ENCODE results near the gene TXNDC16. TPM values are rescaled to one million over a fixed set of nuclear protein-coding genes. Genes with fewer than 3 reads are reported as not detected.

TXNDC16 gene
- total RNA-seq, 4 donors from 2014 or later = 7.4 to 18.7 (median 16.0) TPM

DNA sequence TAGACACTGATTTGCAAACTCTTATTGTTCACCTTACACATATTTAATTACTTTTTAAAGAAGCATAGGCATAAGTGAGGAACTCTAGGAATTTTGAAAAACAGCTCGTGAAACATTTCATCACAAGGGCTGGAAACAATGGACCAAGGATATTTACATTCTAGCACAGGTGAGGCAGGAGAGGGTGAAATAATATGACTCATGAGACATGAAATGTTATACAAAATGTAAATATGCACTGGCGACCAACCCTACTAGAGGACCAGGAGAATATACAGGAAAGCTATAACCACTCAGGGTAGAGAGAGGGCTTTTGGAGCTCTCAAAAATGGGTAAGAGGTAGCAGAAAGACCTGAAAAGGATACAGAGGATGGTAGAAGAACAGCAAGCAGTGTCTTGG, 122.9 kb downstream of the TXNDC16 start:
- Histone ChIP-seq H3K27ac (no peak overlapping the region), H3K9me3 (no peaks in the 10 kb centered on the region), H3K36me3 (peaks cover 0 to 28% of the 10 kb centered on the region in 2 donors), H3K4me3 (no peak overlapping the region), H3K4me1 (no peaks in the 10 kb centered on the region), H3K27me3 (no peaks in the 10 kb centered on the region)
- WGBS, 2 donors (ENCODE audit: low coverage in 1 of 2) = 100% methylated on average over 2 of the region's 2 CpGs
- no peak for TF ChIP-seq POLR2A (IDR thresholded peaks at IDR 0.05)
- TF ChIP-seq EP300 (IDR thresholded peaks at IDR 0.05) = no peak
- no peak for TF ChIP-seq CTCF (IDR thresholded peaks at IDR 0.05)
- TF ChIP-seq POLR2AphosphoS5 (IDR thresholded peaks at IDR 0.05) = no peak
- no peak for ATAC-seq

GRCh38 chr14:52427460-52427859, 124.8 kb downstream of the TXNDC16 start:
- H3K4me3 ChIP-seq = no peak overlapping the region
- no peak overlapping the region for H3K27ac ChIP-seq
- H3K9me3 ChIP-seq = no peaks in the 10 kb centered on the region
- no peak for TF ChIP-seq POLR2A (IDR thresholded peaks at IDR 0.05)
- no peak for TF ChIP-seq POLR2AphosphoS5 (IDR thresholded peaks at IDR 0.05)
- no peak for TF ChIP-seq EP300 (IDR thresholded peaks at IDR 0.05)
- TF ChIP-seq CTCF (IDR thresholded peaks at IDR 0.05) = no peak
- H3K36me3 ChIP-seq = peaks cover 0 to 24% of the 10 kb centered on the region in 2 donors
- H3K4me1 ChIP-seq = no peaks in the 10 kb centered on the region
- 73 to 100% methylated on average over 1 of the region's 1 CpG for WGBS, 2 donors (ENCODE audit: low coverage in 1 of 2)
- no peaks in the 10 kb centered on the region for H3K27me3 ChIP-seq
- no peak for ATAC-seq

DNA sequence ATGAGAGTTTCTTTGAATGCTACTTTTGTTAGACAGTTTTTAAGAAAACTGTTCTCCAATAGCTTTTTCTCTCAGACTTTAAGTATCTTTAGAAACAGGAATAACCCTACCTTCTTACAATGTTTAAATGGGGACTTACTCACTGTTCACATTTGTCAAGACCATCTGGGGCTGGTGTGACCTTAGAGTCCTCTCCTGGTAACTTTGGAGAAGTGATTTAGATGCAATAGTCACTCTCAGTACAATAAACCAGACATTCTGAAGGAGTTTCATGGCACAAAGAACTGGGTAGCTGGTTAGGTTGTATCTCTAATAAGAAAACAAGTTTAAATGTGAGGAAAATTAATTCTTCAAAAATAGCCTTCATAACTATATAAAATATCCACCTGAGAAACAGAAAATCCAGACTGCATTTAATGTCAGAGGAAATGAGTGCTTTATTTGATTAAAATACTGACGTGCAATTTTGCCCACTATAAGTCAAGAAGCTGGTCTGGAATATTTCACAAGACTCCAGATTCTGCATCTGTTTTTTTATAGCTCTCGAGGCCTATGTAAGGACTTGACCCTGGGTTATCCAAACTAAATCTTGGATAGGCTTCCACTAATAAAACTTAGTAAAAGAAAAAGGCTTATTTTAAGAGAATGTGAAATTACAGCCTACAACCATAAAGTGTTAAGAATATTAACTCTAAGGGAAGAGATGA, 129.5 kb downstream of the TXNDC16 start:
- Histone ChIP-seq H3K4me3 (no peak overlapping the region), H3K9me3 (no peaks in the 10 kb centered on the region), H3K27me3 (no peaks in the 10 kb centered on the region), H3K27ac (no peak overlapping the region), H3K36me3 (no peaks in the 10 kb centered on the region), H3K4me1 (no peaks in the 10 kb centered on the region)
- no peak for ATAC-seq
- WGBS, 2 donors (ENCODE audit: low coverage in 1 of 2) = 35 to 42% methylated on average over 2 of the region's 2 CpGs
- TF ChIP-seq CTCF (IDR thresholded peaks at IDR 0.05) = no peak
- no peak for TF ChIP-seq EP300 (IDR thresholded peaks at IDR 0.05)

GRCh38 chr14:52417139-52417538, 135.2 kb downstream of the TXNDC16 start:
- TF ChIP-seq EP300 (IDR thresholded peaks at IDR 0.05) = no peak
- TF ChIP-seq POLR2AphosphoS5 (IDR thresholded peaks at IDR 0.05) = no peak
- no peak for TF ChIP-seq POLR2A (IDR thresholded peaks at IDR 0.05)
- TF ChIP-seq CTCF (IDR thresholded peaks at IDR 0.05) = no peak
- Histone ChIP-seq H3K4me3 (no peak overlapping the region), H3K9me3 (no peaks in the 10 kb centered on the region), H3K36me3 (no peaks in the 10 kb centered on the region), H3K4me1 (no peaks in the 10 kb centered on the region), H3K27me3 (no peaks in the 10 kb centered on the region), H3K27ac (no peak overlapping the region)
- no peak for ATAC-seq
- WGBS, 2 donors (ENCODE audit: low coverage in 1 of 2) = 79 to 82% methylated on average over 2 of the region's 2 CpGs

DNA sequence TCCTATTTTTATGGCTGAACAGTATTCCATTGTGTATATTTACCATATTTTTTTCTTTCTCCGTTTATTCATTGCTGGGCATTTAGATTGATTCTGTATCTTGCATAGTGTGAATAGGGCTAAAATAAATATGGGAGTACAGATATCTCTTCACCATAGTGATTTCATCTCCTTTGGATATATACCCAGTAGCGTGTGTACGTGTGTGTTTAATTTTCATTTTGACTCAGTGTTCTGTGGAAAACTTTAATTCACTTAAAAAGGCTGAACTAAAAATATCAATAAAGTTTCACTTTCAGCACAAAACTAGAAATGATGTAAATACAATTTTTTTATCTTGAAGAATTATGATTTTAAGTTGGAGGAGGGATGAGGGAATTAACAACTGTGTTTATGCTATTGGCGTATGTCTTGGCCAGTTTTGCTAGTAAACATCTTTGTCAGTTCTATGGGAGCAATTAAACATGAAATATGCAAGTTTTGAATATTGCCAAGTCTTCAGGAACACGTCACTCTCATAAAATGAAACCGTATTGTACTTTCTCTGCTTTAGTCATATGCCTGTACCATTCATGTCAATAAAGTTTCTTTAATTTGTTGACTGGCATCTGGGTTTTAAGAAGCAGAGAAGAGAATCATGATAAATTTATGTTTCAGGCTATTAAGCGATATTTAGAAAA, 138.4 kb downstream of the TXNDC16 start:
- Histone ChIP-seq H3K27ac (no peak overlapping the region), H3K4me1 (no peaks in the 10 kb centered on the region), H3K36me3 (no peaks in the 10 kb centered on the region), H3K4me3 (no peak overlapping the region), H3K9me3 (no peaks in the 10 kb centered on the region), H3K27me3 (no peaks in the 10 kb centered on the region)
- WGBS, 2 donors (ENCODE audit: low coverage in 1 of 2) = 59 to 85% methylated on average over 7 of the region's 7 CpGs
- TF ChIP-seq POLR2AphosphoS5 (IDR thresholded peaks at IDR 0.05) (no peak), POLR2A (IDR thresholded peaks at IDR 0.05) (no peak), EP300 (IDR thresholded peaks at IDR 0.05) (no peak), CTCF (IDR thresholded peaks at IDR 0.05) (no peak)
- ATAC-seq = no peak
